ENCODE data around the gene G2E3.

- no peak for TF ChIP-seq CTCF (IDR thresholded peaks at IDR 0.05)
- TF ChIP-seq POLR2A (IDR thresholded peaks at IDR 0.05): no peak
These were observed 21.8 kb downstream of the G2E3 start for GRCh38 chr14:30580616-30581282.
